Peyer's patch (tissue), 4 donors: Measurements from ENCODE around the gene HHLA2. TPM values are rescaled to one million over a fixed set of nuclear protein-coding genes. Genes with fewer than 3 reads are reported as not detected.

Experiments
- DNase-seq, 3 donors: peaks; one replicate each; pipeline ENCODE4 v3.0.0-alpha.2; 2017 to 2019
- H3K27ac ChIP-seq, 4 donors: fragments of 200-600 bp; sonication (generic); one replicate each; pipeline ENCODE4 v1.5.1; 2016 to 2019
- H3K27me3 ChIP-seq, 2 donors: fragments of 200-600 bp; sonication (generic); one replicate each; pipeline ENCODE4 v1.5.1; 2019
- H3K36me3 ChIP-seq, 3 donors: fragments of 200-600 bp; sonication (generic); one replicate each; pipeline ENCODE4 v1.5.1; 2016 to 2019
- H3K4me1 ChIP-seq, 4 donors: fragments of 200-600 bp; sonication (generic); one replicate each; pipeline ENCODE4 v1.5.1; 2016 to 2019
- H3K4me3 ChIP-seq, 4 donors: fragments of 200-600 bp; sonication (generic); 1 replicate in 3 of 4; 2 replicates in 1 of 4; pipeline ENCODE4 v1.5.1; 2016 to 2019; ENCODE audit warnings: mild to moderate bottlenecking in 1 of 4
- H3K9me3 ChIP-seq, 4 donors: fragments of 200-600 bp; sonication (generic); one replicate each; pipeline ENCODE4 v1.5.1; 2016 to 2019; ENCODE audit warnings: mild to moderate bottlenecking in 1 of 4
- CTCF ChIP-seq, 6 experiments: fragments of 450-650 bp in 4 of 6; fragments of 200-600 bp in 2 of 6; sonication (generic) in 1 of 6; IDR thresholded peaks; one replicate each; pipeline ENCODE4 v1.5.1; 2017 to 2019; ENCODE audit warnings: antibody characterized with exemption in 6 of 6, mild to moderate bottlenecking in 3 of 6, moderate library complexity in 1 of 6
- POLR2A ChIP-seq, 2 donors: fragments of 450-650 bp; IDR thresholded peaks; one replicate each; pipeline ENCODE4 v1.5.1; 2017; ENCODE audit warnings: antibody characterized with exemption in 2 of 2, mild to moderate bottlenecking in 2 of 2, moderate library complexity in 2 of 2
- total RNA-seq, 4 donors: library from RNA; depleted of rRNA; stranded (reverse); fragments of >200 nt; gene quantifications; one replicate each; pipeline ENCODE4 v1.1.0, GENCODE V29; 2016

Gene HHLA2
- total RNA-seq, 4 donors from 2014 or later: 14.9 to 276 (median 145) TPM

GRCh38 chr3:108406661-108407206 lies 110.4 kb downstream of the HHLA2 start:
- DNase-seq: peak in 2 of 3 donors; percentile 18 to 62
- Histone ChIP-seq H3K27me3 (no peaks in the 10 kb centered on the region), H3K9me3 (no peaks in the 10 kb centered on the region), H3K4me3 (no peak overlapping the region), H3K4me1 (peaks cover 0 to 27% (median 0%) of the 10 kb centered on the region in 4 donors), H3K27ac (peak overlapping the region; percentile 27 to 59 (median 44)), H3K36me3 (no peaks in the 10 kb centered on the region)
- TF ChIP-seq POLR2A (IDR thresholded peaks at IDR 0.05): no peak
- peak; percentile 12 to 91 (median 64) for TF ChIP-seq CTCF (IDR thresholded peaks at IDR 0.05)

- no peak for TF ChIP-seq POLR2A (IDR thresholded peaks at IDR 0.05)
- no peak for TF ChIP-seq CTCF (IDR thresholded peaks at IDR 0.05)
- Histone ChIP-seq H3K4me1 (peaks cover 0 to 27% (median 0%) of the 10 kb centered on the region in 4 donors), H3K36me3 (no peaks in the 10 kb centered on the region), H3K27me3 (no peaks in the 10 kb centered on the region), H3K4me3 (no peak overlapping the region), H3K9me3 (no peaks in the 10 kb centered on the region), H3K27ac (peak overlapping the region in 3 of 4 donors; percentile 6 to 59 (median 27))
- DNase-seq: no peak
These were observed 111.5 kb downstream of the HHLA2 start for GRCh38 chr3:108407886-108408285.

- Histone ChIP-seq H3K4me1 (peaks cover 0 to 19% (median 0%) of the 10 kb centered on the region in 4 donors), H3K9me3 (no peaks in the 10 kb centered on the region), H3K36me3 (no peaks in the 10 kb centered on the region), H3K4me3 (no peak overlapping the region), H3K27ac (peak overlapping the region in 3 of 4 donors; percentile 6 to 68 (median 28)), H3K27me3 (no peaks in the 10 kb centered on the region)
- TF ChIP-seq POLR2A (IDR thresholded peaks at IDR 0.05) (no peak), CTCF (IDR thresholded peaks at IDR 0.05) (no peak)
- peak in 2 of 3 donors; percentile 80 to 84 for DNase-seq
These were observed 112.8 kb downstream of the HHLA2 start for GRCh38 chr3:108408883-108409799.

GRCh38 chr3:108409800-108410178 lies 113.4 kb downstream of the HHLA2 start:
- no peak for DNase-seq
- no peaks in the 10 kb centered on the region for H3K36me3 ChIP-seq
- no peak for TF ChIP-seq POLR2A (IDR thresholded peaks at IDR 0.05)
- no peak for TF ChIP-seq CTCF (IDR thresholded peaks at IDR 0.05)
- peaks cover 0 to 14% (median 0%) of the 10 kb centered on the region in 4 donors for H3K4me1 ChIP-seq
- H3K9me3 ChIP-seq: no peaks in the 10 kb centered on the region
- peak overlapping the region in 1 of 4 donors; percentile 28 for H3K27ac ChIP-seq
- H3K4me3 ChIP-seq: no peak overlapping the region
- H3K27me3 ChIP-seq: no peaks in the 10 kb centered on the region

GRCh38 chr3:108410531-108410984 lies 114.2 kb downstream of the HHLA2 start:
- TF ChIP-seq CTCF (IDR thresholded peaks at IDR 0.05) (no peak), POLR2A (IDR thresholded peaks at IDR 0.05) (no peak)
- H3K36me3 ChIP-seq: no peaks in the 10 kb centered on the region
- no peaks in the 10 kb centered on the region for H3K27me3 ChIP-seq
- H3K4me3 ChIP-seq: no peak overlapping the region
- H3K27ac ChIP-seq: no peak overlapping the region
- H3K4me1 ChIP-seq: peaks cover 0 to 14% (median 0%) of the 10 kb centered on the region in 4 donors
- H3K9me3 ChIP-seq: no peaks in the 10 kb centered on the region
- no peak for DNase-seq
